ENCODE measurements around the gene ALKBH5.

ALKBH5 gene

DNA sequence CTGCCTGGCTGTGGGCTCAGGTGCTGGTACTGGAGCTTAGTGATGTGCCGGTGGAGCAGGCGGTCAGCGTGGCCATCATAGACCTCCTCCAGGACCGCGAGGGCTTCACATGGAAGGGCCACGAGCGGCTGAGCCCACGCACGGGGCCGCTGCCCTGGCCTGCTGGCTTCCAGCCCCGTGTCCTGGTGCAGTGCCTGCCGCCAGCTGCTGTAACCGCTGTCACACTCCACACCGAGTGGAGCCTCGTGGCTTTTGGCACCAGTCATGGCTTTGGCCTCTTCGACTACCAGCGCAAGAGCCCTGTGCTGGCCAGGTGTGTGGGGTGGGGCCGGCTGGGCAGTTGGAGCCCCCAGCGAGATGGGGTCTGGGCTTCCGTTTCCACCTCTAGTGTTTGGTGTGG is 53.8 kb downstream of the ALKBH5 start:
- no peak overlapping the region for H3K9ac ChIP-seq (ENCODE audit: low read length)
- no peaks in the 10 kb centered on the region for H3K27me3 ChIP-seq (ENCODE audit: control insufficient read depth, insufficient read depth, low read length)
- H3K4me1 ChIP-seq (ENCODE audit: control insufficient read depth, low read depth, low read length), result no peaks in the 10 kb centered on the region
- no peak overlapping the region for H3K4me3 ChIP-seq (ENCODE audit: low read length)
- H3K36me3 ChIP-seq (ENCODE audit: control insufficient read depth, low read depth, low read length), result peaks cover 72% of the 10 kb centered on the region
- no peak overlapping the region for H3K27ac ChIP-seq (ENCODE audit: low read length)
- H3K9me3 ChIP-seq (ENCODE audit: control insufficient read depth, low read depth, low read length), result no peaks in the 10 kb centered on the region

- H3K27me3 ChIP-seq (ENCODE audit: control insufficient read depth, insufficient read depth, low read length), result no peaks in the 10 kb centered on the region
- no peak overlapping the region for H3K27ac ChIP-seq (ENCODE audit: low read length)
- H3K36me3 ChIP-seq (ENCODE audit: control insufficient read depth, low read depth, low read length), result peaks cover 67% of the 10 kb centered on the region
- no peaks in the 10 kb centered on the region for H3K9me3 ChIP-seq (ENCODE audit: control insufficient read depth, low read depth, low read length)
- H3K4me1 ChIP-seq (ENCODE audit: control insufficient read depth, low read depth, low read length), result no peaks in the 10 kb centered on the region
- no peak overlapping the region for H3K4me3 ChIP-seq (ENCODE audit: low read length)
- H3K9ac ChIP-seq (ENCODE audit: low read length), result no peak overlapping the region
These were observed 54.7 kb downstream of the ALKBH5 start for GRCh38 chr17:18238299-18238698.

DNA sequence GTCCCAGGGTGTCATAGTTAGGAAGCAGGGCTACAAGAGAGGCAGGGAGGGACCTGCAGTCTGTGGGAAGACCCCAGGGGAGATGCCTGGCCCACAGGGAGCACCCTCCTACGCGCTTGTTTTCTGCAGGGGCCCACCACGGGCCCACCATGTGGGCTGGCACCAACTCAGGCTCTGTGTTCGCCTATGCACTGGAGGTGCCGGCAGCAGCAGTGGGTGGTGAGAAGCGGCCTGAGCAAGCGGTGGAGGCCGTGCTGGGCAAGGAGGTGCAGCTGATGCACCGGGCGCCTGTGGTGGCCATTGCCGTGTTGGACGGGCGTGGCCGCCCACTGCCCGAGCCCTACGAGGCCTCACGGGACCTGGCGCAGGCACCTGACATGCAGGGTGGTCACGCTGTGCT is 56.8 kb downstream of the ALKBH5 start:
- no peak overlapping the region for H3K27ac ChIP-seq (ENCODE audit: low read length)
- H3K4me3 ChIP-seq (ENCODE audit: low read length), result no peak overlapping the region
- H3K4me1 ChIP-seq (ENCODE audit: control insufficient read depth, low read depth, low read length), result no peaks in the 10 kb centered on the region
- H3K36me3 ChIP-seq (ENCODE audit: control insufficient read depth, low read depth, low read length), result peaks cover 54% of the 10 kb centered on the region
- no peaks in the 10 kb centered on the region for H3K9me3 ChIP-seq (ENCODE audit: control insufficient read depth, low read depth, low read length)
- H3K27me3 ChIP-seq (ENCODE audit: control insufficient read depth, insufficient read depth, low read length), result no peaks in the 10 kb centered on the region
- H3K9ac ChIP-seq (ENCODE audit: low read length), result no peak overlapping the region

DNA sequence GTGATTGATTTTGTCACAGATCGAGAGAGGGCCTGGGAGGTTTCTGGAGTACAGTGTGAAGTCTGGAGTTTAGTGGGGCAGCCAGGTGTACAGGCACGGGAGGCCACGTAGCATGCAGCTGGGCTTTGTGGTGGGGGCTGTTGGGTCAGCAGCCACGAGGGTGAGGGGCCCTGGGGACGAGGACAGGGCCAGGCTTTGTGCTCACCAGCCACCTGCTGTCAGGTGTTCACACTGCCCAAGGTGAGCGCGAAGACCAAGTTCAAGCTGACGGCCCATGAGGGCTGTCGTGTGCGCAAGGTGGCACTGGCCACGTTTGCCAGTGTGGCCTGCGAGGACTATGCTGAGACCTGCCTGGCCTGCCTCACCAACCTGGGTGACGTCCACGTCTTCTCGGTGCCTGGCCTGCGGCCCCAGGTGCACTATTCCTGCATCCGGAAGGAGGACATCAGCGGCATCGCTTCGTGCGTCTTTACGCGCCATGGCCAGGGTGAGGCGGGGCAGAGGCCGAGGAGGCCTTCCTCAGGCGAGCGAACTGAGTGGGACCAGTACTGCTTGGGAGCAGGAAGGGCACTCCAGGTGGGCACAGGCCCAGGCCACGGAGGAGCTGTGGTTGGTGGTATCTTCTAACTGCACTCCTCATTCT is 57.7 kb downstream of the ALKBH5 start:
- Histone ChIP-seq H3K9ac (ENCODE audit: low read length) (no peak overlapping the region), H3K27ac (ENCODE audit: low read length) (no peak overlapping the region), H3K27me3 (ENCODE audit: control insufficient read depth, insufficient read depth, low read length) (no peaks in the 10 kb centered on the region), H3K36me3 (ENCODE audit: control insufficient read depth, low read depth, low read length) (peaks cover 58% of the 10 kb centered on the region), H3K9me3 (ENCODE audit: control insufficient read depth, low read depth, low read length) (no peaks in the 10 kb centered on the region), H3K4me1 (ENCODE audit: control insufficient read depth, low read depth, low read length) (peaks cover 2% of the 10 kb centered on the region), H3K4me3 (ENCODE audit: low read length) (no peak overlapping the region)

- Histone ChIP-seq H3K27me3 (ENCODE audit: control insufficient read depth, insufficient read depth, low read length) (no peaks in the 10 kb centered on the region), H3K9ac (ENCODE audit: low read length) (no peak overlapping the region), H3K36me3 (ENCODE audit: control insufficient read depth, low read depth, low read length) (peaks cover 41% of the 10 kb centered on the region), H3K9me3 (ENCODE audit: control insufficient read depth, low read depth, low read length) (no peaks in the 10 kb centered on the region), H3K4me3 (ENCODE audit: low read length) (no peak overlapping the region), H3K4me1 (ENCODE audit: control insufficient read depth, low read depth, low read length) (peaks cover 6% of the 10 kb centered on the region), H3K27ac (ENCODE audit: low read length) (no peak overlapping the region)
These were observed 61.6 kb downstream of the ALKBH5 start for GRCh38 chr17:18245038-18245776.

GRCh38 chr17:18246109-18246725 is 62.6 kb downstream of the ALKBH5 start:
- H3K27ac ChIP-seq (ENCODE audit: low read length), result no peak overlapping the region
- H3K9ac ChIP-seq (ENCODE audit: low read length), result no peak overlapping the region
- H3K4me3 ChIP-seq (ENCODE audit: low read length), result peak overlapping the region; percentile 51
- H3K36me3 ChIP-seq (ENCODE audit: control insufficient read depth, low read depth, low read length), result peaks cover 47% of the 10 kb centered on the region
- no peaks in the 10 kb centered on the region for H3K27me3 ChIP-seq (ENCODE audit: control insufficient read depth, insufficient read depth, low read length)
- H3K4me1 ChIP-seq (ENCODE audit: control insufficient read depth, low read depth, low read length), result peaks cover 6% of the 10 kb centered on the region
- no peaks in the 10 kb centered on the region for H3K9me3 ChIP-seq (ENCODE audit: control insufficient read depth, low read depth, low read length)

DNA sequence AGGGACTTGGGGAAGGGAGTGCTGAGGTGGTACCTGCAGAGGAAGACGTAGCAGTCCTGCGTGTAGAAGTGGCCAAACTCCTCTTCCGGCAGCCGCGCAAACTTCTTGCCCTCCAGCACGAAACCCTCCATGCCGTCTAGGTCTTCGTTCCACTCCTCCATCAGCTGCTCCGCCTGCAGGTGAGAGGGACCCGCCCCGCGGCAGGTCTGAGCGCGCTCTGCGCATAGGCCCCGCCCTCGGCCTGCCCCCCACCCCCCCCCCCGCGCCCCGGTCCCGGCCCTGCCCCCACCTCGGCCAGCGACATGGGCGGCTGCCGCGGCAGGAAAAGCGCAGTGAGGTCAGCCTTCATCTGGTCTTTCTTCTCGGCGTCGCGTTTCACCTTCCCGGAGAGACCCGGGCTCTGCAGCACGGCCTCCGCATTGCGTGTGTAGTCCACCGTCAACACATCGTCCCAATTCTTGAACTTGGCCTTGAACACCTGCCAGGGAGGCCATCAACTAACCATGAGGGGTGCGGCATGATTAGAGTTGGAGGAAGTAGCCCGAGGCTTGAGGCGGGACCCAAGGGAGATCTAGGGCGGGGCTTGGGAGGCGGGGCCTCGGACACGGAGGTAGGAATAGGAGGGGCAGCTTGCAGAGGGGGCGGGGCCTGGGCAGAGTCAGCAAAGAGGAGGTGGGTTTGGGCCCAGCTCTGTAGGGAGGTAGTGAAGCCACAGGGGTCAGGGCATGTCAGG is 63.4 kb downstream of the ALKBH5 start:
- Histone ChIP-seq H3K4me1 (ENCODE audit: control insufficient read depth, low read depth, low read length) (peaks cover 6% of the 10 kb centered on the region), H3K4me3 (ENCODE audit: low read length) (peak overlapping the region; percentile 66), H3K36me3 (ENCODE audit: control insufficient read depth, low read depth, low read length) (peaks cover 50% of the 10 kb centered on the region), H3K9ac (ENCODE audit: low read length) (peak overlapping the region; percentile 70), H3K27ac (ENCODE audit: low read length) (peak overlapping the region; percentile 70), H3K9me3 (ENCODE audit: control insufficient read depth, low read depth, low read length) (no peaks in the 10 kb centered on the region), H3K27me3 (ENCODE audit: control insufficient read depth, insufficient read depth, low read length) (no peaks in the 10 kb centered on the region)

- H3K4me3 ChIP-seq (ENCODE audit: low read length), result peak overlapping the region; percentile 66
- no peak overlapping the region for H3K9ac ChIP-seq (ENCODE audit: low read length)
- peaks cover 55% of the 10 kb centered on the region for H3K36me3 ChIP-seq (ENCODE audit: control insufficient read depth, low read depth, low read length)
- peaks cover 6% of the 10 kb centered on the region for H3K4me1 ChIP-seq (ENCODE audit: control insufficient read depth, low read depth, low read length)
- no peak overlapping the region for H3K27ac ChIP-seq (ENCODE audit: low read length)
- H3K9me3 ChIP-seq (ENCODE audit: control insufficient read depth, low read depth, low read length), result no peaks in the 10 kb centered on the region
- H3K27me3 ChIP-seq (ENCODE audit: control insufficient read depth, insufficient read depth, low read length), result no peaks in the 10 kb centered on the region
These were observed 64.0 kb downstream of the ALKBH5 start for GRCh38 chr17:18247613-18248001.

GRCh38 chr17:18248300-18248731 is 64.7 kb downstream of the ALKBH5 start:
- H3K36me3 ChIP-seq (ENCODE audit: control insufficient read depth, low read depth, low read length), result peaks cover 62% of the 10 kb centered on the region

DNA sequence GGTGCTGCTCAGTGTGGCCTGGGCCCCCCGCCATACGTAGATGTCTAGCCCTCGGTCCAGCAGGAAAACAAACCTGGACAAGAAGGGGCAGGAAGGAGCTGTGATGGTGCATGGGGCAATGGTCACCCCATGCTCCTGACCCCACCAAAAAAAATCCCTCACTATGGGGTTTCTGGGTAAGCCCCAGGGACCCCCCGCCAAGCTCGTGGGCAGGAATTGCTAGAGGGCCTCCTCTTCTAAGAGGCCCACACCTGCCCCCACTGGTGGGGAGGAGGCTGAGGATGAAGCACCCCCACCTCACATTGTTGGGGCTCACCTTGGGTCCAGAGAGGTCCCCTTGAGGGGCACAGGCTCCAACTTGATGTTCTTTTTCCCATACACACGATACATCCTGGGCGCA is 65.2 kb downstream of the ALKBH5 start:
- no peaks in the 10 kb centered on the region for H3K27me3 ChIP-seq (ENCODE audit: control insufficient read depth, insufficient read depth, low read length)
- no peak overlapping the region for H3K27ac ChIP-seq (ENCODE audit: low read length)
- peaks cover 6% of the 10 kb centered on the region for H3K4me1 ChIP-seq (ENCODE audit: control insufficient read depth, low read depth, low read length)
- H3K9me3 ChIP-seq (ENCODE audit: control insufficient read depth, low read depth, low read length), result no peaks in the 10 kb centered on the region
- H3K4me3 ChIP-seq (ENCODE audit: low read length), result no peak overlapping the region
- peaks cover 64% of the 10 kb centered on the region for H3K36me3 ChIP-seq (ENCODE audit: control insufficient read depth, low read depth, low read length)
- H3K9ac ChIP-seq (ENCODE audit: low read length), result no peak overlapping the region

More at GRCh38 chr17:18248300-18248731, 64.7 kb downstream of the ALKBH5 start:
- no peak overlapping the region for H3K27ac ChIP-seq (ENCODE audit: low read length)
- H3K9ac ChIP-seq (ENCODE audit: low read length), result no peak overlapping the region
- peaks cover 6% of the 10 kb centered on the region for H3K4me1 ChIP-seq (ENCODE audit: control insufficient read depth, low read depth, low read length)
- H3K9me3 ChIP-seq (ENCODE audit: control insufficient read depth, low read depth, low read length), result no peaks in the 10 kb centered on the region
- H3K4me3 ChIP-seq (ENCODE audit: low read length), result no peak overlapping the region
- H3K27me3 ChIP-seq (ENCODE audit: control insufficient read depth, insufficient read depth, low read length), result no peaks in the 10 kb centered on the region

DNA sequence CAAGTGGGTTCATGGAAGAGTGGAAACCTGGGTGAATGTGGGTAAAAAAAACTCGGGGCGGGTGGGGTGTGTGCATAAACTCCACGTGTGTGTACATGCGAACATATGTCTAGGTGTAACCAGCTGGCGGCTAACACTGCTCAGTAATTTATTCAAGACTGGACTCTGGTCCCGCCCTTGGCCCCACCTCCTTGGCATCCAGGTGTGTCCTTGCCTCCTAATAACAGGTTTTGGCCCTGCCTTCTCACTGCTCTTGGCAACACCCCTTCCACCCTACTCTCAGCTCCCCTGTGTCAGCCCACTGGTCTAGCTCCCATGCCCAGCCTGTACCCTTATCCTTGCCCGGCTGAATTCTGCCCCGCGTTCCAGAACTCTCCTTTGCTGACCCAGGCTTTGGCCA is 66.6 kb downstream of the ALKBH5 start:
- Histone ChIP-seq H3K36me3 (ENCODE audit: control insufficient read depth, low read depth, low read length) (peaks cover 73% of the 10 kb centered on the region), H3K9me3 (ENCODE audit: control insufficient read depth, low read depth, low read length) (no peaks in the 10 kb centered on the region), H3K9ac (ENCODE audit: low read length) (no peak overlapping the region), H3K27ac (ENCODE audit: low read length) (no peak overlapping the region), H3K4me1 (ENCODE audit: control insufficient read depth, low read depth, low read length) (peaks cover 6% of the 10 kb centered on the region), H3K4me3 (ENCODE audit: low read length) (no peak overlapping the region), H3K27me3 (ENCODE audit: control insufficient read depth, insufficient read depth, low read length) (no peaks in the 10 kb centered on the region)
